ENCODE results near the gene GABRR3. TPM values are rescaled to one million over a fixed set of nuclear protein-coding genes. Genes with fewer than 3 reads are reported as not detected.
"Not testable (repeated sequence)": the region's sequence is repeated elsewhere in the genome, so short reads cannot be mapped to it uniquely, and the experiment has no call there.

The GABRR3 gene
- polyA plus RNA-seq, 10 donors, result not detected

DNA sequence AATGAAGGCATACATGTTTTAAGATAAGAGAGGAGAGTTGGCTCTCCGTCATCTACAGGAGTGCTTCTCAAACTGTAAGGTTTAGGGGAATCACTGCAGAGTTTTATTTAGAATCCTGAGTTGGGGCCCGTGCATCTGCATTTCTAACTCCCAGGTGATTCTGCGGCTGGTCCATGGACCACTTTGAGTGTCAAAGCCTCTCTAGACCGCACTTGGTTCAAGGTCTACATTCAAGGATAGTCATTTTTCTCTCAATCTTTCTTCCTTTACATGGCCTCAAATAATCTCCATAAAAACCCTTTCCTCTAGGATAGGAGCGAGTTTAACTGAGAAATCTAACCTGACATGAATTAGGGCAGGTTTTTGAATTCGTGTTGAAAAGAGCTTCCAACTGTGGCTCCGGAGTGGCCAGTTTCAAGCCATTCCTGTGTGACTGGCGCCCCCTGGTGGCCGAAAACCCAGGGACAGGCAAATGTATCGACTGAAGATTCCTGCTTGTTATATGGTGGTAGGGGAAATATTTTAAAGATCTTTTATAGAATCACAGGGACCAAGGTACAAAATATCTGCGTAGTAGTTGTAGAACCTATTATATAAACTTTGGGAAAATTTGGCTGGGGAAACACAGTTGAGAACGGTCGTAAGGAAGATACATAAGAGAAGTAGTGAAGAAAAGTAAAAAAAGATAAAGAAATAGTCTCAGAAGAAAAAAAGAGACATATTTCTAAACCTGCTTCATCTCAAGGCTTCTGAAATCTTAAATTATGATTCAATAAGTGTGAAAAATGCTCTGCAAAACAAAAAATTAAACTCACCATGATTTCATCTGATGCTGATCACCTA is 11.9 kb downstream of the GABRR3 start:
- peak; percentile 74 to 88 (median 86) for DNase-seq

- no peak for DNase-seq
Observed at GRCh38 chr3:98021830-98022560, 13.1 kb downstream of the GABRR3 start.

GRCh38 chr3:98020412-98020811 is 14.7 kb downstream of the GABRR3 start:
- no peak for DNase-seq

DNA sequence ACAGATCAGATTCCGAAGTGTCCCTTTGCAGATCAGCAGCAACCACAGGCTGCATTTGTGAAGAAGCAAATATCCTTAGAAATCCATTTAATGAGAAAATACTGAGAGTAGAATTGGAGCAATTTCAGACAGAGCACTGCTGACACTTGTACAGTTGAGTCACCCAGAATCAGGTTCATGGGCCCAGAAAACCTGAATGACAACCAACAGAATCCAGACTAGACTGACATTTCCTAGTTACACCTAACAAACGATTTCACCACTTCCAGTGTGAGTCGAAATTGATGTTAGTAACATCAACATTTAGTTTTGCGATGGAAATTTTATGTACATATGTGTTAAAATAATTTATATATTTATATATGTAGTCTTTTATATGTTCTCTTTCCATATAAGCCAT is 16.8 kb downstream of the GABRR3 start:
- DNase-seq, result no peak

GRCh38 chr3:98014268-98014585 is 20.9 kb downstream of the GABRR3 start:
- DNase-seq, result no peak

DNA sequence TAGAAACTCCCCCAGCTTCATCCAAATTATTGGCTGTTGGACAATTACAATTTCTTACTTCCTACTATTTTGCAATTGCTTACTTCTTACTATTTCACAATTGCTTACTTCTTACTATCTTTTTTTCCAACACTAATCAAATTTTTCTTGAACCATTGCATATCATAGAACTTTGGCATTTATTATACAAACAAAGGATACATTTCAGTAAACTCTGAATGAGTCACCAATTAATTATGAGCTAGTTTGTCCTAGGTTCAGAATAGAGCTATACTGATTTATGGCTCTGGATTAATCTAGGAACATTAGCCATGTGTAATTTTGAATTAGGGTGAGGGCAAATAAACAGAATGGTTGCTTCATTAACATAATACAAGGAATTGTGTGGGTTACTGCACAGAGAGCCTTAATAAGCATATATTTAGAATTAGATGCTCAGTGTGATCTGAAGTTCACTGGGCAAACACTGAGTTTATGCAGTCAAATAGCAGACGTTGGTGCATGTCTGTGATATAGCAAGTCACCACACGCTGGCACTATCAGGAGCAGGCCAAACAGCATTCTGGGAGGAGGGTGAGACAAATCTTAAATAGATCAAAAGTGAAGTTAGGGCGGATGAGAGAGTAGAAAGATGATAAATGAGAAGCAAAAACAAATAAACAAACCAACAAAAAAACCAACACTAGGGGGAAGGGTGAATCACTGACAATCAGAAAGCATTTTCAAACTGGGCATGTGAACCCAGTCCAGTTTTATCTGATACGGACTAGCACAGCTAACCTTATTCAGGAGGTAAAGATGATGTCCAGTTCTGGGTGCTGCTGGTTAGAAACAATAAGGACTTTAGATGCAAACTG is 21.5 kb downstream of the GABRR3 start:
- no peak for DNase-seq

DNA sequence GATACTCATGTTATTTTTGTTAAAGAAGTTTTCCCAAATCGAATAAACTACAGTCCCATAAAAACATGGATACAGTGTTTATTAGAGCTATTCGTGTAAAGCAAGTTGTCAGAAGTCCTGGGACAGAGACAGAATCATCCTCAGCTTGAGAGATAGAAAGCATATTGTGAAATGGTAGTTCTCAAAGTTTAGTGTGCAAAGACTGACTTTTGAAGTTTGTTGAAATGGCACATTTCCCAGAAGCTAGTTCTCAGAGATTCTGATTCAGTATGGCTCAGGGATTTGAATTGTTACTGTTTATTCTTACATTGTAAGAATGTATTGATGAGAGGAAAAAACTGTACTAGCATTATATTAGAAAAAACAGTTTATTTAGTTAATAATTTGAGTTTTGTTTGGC is 22.1 kb downstream of the GABRR3 start:
- peak; percentile 62 to 87 (median 76) for DNase-seq

DNA sequence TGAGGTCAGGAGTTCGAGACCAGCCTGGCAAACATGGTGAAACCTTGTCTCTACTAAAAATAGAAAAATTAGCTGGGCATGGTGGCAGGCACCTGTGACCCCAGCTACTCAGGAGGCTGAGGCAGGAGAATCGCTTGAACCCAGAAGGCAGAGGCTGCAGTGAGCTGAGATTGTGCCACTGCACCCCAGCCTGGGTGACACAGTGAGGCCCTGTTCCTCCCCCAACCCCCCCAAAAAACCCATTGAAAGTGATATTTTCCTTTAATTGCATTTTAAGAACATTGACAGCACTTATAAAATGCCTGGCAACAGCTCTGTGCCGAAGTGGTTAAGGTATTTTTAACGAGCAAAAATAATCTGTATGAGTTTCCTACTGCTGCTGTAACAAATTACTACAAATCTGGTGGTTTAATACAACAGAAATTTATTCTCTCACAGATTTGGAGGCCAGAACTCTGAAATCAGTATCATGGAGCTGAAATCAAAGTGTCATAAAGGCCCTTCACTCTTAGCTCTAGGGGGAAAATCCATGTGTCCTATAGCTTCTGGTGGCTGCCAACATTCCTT is 24.1 kb downstream of the GABRR3 start:
- not testable (repeated sequence) for DNase-seq

DNA sequence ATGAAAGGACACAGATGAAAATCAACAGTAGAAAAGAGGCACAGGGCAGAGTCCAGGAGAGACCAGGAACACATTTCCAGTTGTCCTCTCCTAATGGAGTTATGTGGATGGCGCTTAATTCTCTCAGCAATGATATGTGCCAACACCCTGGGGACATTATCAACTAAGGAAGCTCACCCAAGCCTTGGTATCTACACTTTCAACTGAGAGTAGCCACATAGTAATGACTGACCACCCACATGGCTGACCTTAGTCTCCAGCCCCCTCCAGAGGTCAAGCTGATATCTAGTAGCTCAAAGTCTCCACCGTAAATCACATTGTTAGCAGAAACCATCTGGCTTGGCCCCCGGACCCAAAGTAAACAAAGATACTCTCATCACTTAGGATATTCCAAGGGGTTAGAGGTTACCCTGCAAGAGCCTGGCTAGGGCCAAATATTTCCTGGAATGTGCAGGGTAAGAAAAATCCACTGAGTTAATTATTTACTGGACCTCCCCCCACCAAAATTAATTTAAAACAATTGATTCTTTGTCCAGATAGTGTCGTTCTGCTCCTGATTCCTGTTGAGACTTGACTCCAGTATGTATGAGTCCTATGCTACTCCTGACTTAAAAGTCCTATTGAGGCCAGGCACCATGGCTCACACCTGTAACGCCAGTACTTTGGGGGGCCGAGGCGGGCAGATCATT is 24.8 kb downstream of the GABRR3 start:
- DNase-seq, result no peak

- DNase-seq, result peak in 1 of 3 donors; percentile 50
Observed at GRCh38 chr3:98008855-98009254, 26.3 kb downstream of the GABRR3 start.

GRCh38 chr3:98005438-98005837 is 29.7 kb downstream of the GABRR3 start:
- DNase-seq, result no peak

GRCh38 chr3:98004721-98005120 is 30.4 kb downstream of the GABRR3 start:
- DNase-seq, result no peak

DNA sequence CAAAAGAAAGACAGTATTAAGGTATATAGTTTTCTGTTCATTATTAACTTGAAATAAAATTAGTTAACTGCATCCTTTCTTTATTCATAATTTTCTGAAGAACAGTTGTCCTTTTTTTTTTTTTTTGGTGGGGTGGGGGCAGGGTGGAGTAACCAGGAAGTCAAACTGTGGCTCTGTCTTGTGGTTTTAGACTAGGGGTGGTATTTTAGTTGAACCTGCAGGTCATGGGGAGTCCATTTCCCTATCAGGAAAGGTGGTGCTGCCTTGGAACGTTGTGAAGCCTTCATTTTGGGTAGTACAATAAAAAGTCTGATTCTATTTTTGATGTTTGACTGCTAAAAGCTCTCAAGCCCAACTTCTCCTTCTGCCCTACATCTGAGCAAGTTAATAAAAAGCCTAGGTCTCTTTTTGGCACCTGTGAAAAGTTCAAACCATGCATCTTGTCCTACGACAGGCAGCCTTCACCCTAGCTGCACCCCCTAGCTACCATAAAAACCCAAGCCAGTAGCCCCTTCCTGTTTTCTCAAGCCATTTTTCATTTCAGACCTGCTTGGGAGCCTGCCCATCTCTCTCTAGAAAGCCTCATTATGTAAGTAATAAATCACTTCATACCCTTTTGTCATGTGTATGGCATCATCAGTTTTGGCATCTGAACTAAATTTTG is 31.7 kb downstream of the GABRR3 start:
- DNase-seq, result no peak

- no peak for DNase-seq
Observed at GRCh38 chr3:98002717-98003116, 32.4 kb downstream of the GABRR3 start.

- no peak for DNase-seq
Observed at GRCh38 chr3:97999994-98000393, 35.1 kb downstream of the GABRR3 start.

DNA sequence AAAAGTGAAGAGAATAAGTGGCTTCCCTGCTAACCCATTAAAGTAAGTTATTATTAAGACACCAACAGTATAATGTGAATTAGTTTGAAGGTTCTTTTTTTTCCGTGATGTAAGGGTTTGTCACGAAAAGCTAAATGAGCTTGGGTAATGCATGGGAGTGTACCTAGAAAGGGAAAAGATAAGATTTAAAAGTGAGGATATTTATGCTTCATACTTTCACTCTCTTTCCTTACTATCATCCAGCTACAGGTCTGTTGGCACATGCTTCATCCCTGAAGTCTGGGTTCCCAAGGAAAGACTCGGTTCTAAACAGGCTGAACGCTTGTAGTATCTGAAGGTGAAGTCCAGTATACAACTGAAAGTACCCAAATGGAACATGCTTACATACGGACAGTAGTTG is 36.0 kb downstream of the GABRR3 start:
- no peak for DNase-seq

- DNase-seq, result no peak
Observed at GRCh38 chr3:97996988-97997387, 38.1 kb downstream of the GABRR3 start.

DNA sequence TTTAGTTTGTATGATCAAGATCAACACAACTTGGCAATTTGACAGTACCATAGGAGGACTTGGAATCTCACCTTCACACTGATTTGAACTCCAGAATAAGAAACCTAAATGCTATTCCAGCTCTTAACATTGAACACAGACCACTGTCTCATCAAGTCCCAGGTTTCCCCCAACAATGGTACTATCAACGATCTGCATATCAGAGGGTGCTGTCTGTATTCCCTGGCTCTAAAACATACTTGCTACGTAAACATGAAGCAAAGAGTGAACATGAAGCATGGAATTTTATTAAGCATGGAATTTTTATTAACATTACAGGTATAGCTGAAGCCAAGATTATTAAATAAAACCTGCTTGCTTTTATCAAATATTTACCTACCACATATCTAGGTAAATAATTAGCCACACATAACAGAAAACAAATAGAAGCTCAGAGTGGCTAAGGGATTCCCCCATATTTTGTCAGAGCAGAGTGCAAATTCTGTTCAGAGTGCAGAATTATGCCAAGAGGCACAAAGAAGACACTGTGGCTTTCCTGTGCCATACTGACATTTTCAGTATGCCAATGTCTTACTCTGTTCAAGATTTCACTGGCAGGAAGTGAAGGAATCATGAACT is 40.7 kb downstream of the GABRR3 start:
- no peak for DNase-seq

DNA sequence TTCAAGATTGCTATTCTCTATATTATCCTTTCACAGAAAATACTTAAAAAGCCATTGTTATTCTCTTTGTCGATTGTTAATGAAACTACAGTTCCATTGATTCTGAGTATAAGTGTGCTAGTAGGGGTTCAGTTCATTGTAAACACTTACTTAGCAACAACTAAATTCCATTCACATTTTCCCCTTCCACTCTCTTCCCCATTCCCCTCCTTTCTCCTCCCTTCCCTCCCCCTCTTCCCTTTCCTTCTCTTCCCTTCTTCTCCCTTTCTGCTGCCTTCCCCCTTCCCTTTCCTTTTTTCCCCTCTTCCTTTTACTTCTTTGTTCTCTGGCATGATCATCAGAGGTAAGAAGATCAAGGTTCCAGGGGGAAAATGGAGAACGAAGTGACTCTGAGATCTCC is 41.6 kb downstream of the GABRR3 start:
- DNase-seq, result no peak

DNA sequence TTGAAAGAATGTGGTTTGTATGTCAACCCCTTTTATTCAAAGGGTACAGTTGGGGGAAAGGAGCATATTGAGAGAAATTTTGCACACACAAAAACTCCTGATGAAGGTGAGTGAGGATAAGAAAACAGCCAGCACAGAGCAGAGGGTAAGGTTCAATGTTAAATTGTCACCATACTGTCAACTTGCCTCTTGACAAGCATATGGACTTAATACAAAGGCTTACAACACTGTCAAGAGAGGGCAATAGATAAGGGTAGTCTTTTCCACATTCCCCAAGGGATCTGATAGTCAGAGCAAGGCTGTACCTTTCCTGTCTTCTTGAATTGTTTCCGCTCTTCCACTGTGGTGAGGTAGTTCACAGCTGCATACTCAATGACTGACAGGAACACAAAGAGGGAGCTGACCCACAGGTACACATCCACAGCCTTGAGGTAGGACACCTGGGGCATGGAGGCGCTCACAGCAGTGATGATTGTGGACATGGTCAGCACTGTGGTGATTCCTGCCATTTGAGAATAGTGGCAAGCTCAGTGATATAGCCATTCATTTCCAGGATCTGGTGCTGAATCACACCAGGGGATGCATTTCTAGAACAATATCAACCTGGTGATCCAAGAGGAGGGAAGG is 42.5 kb downstream of the GABRR3 start:
- no peak for DNase-seq

Measured in muscle of back (tissue), 11 donors.